NCI-H2029 treated with DMSO at 0.1 percent for 48 hours (cell line): ENCODE data around the gene OSM.
"Not testable (repeated sequence)": the region's sequence is repeated elsewhere in the genome, so short reads cannot be mapped to it uniquely, and the experiment has no call there.

ENCODE experiments used
- DNase-seq: peaks from one replicate; lab custom pipeline; 2025; lab: John Stamatoyannopoulos, UW

The OSM gene

DNA sequence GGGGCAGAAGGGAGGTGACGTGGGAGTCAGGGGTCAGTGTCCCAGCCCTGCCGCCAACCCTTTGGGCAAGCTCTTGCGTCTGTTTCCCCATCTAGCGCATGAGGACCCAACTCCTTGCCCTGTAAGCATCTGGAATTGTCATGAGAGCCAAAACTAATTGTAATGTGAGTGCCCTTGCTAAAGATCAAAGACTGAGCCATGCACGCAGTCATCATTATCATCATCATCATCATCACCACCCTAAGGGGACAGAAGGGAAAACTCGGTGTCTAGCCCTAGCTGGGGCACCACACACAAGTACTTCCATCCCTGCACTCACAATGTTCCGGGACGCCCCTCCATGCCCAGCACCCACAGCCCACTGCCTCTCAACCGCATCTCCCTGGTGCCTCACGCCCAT lies 22.6 kb downstream of the OSM start:
- DNase-seq, result no peak

DNA sequence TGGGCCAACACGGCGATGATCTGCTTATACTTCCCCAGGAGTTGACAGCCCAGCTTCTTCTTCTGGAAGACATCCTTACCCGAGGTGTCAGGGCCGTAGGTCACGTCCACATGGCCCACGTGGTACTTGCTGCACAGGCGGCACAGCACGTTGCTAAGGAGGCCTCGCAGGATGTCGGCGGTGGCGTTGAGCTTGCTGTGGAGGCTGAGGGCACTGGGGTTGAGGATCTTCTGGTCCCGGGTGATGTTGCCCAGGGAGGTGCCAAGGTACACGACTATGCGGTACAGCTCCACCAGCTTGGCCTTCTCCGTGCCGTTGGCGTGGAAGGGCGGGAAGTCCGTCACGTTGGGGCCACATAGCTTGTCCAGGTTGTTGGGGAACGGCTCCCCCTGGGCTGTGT lies 23.0 kb downstream of the OSM start:
- no peak for DNase-seq

- DNase-seq, result no peak
These were observed 24.9 kb downstream of the OSM start for GRCh38 chr22:30241576-30242371.

DNA sequence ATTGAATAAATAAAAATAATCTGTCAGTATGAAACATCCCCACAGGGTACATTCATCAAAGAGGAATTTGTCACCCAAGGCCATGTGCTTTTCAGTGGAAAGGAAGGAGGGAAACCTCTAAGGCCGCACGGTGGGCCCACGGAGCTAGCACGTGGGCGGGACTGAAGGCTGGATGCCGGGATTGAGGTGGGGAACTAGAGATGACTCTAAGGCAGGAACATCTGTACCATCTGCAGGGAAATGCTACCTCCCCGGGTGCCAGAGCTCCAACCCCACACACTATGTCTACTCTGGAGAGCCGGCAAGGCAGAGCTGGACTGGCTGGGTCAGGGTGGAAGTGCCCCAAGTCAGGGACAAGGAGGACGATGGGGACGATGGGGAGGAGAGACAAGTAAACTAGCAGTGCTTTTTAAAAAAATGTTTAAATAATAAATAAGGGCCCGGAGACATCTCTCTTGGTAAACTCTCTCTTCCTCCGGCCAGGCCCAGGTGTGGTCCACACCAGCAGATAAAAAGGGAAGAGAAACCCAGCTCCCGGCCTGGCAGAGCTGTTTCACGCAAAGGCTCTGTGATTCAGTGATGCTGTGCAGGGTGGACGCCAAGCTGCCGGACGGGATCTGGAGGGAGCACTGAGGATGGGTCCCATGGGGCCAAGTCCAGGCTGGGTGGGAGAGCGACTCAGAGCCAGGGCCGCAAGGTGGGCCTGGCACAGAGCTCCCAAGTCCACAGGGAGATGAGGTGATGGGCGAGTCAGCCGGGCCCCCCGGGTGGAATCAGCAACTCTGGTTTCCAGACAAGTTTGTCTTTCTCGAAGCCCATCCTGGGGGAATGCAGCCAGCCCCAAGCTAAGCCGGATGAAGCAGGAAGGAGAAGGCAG lies 25.9 kb downstream of the OSM start:
- DNase-seq, result no peak

GRCh38 chr22:30239488-30240405 lies 26.9 kb downstream of the OSM start:
- no peak for DNase-seq

GRCh38 chr22:30238661-30239487 lies 27.8 kb downstream of the OSM start:
- DNase-seq, result no peak

- no peak for DNase-seq
These were observed 28.5 kb downstream of the OSM start for GRCh38 chr22:30238136-30238535.

GRCh38 chr22:30236875-30237274 lies 29.8 kb downstream of the OSM start:
- DNase-seq, result no peak

DNA sequence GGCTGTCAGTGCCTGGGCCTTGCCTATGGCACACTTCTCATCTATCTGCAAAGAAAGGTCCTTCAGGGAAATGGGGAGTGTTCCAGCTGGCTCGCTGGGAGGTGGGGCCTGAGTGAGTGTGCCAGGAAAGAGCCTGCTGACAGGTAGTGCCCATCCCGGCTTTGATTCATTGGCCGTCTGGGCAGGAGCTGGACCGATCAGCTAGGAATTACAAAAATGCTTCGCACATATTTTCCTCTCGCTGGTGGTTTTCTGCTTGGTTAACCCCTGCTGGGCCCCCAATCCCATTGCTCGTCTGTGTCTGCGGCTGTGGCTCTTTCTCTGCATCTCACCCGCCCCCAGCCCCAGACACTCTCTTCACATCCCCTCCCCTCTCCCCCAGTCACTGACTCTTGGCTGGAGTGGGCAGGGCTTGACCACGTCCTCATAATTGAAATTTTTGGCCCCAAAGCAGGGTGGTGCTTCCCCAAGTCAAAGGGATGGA lies 30.9 kb downstream of the OSM start:
- peak; percentile 19 for DNase-seq

- no peak for DNase-seq
These were observed 31.7 kb downstream of the OSM start for GRCh38 chr22:30234786-30235470.

DNA sequence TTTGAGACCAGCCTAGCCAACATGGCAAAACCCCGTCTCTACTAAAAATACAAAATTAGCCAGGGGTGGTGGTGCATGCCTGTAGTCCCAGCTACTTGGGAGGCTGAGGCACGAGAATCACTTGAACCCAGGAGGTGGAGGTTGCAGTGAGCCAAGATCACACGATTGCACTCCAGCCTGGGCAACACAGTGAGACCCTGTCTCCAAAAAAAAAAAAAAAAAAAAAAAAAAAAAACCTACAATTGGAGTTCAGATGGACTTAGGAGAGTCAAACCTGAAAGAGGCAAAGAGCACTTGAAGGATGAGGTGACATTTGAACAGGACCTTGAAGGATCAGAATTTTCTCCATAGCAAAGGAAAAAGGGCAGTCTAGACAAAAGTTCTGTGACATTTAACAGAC lies 32.3 kb downstream of the OSM start:
- DNase-seq, result not testable (repeated sequence)

DNA sequence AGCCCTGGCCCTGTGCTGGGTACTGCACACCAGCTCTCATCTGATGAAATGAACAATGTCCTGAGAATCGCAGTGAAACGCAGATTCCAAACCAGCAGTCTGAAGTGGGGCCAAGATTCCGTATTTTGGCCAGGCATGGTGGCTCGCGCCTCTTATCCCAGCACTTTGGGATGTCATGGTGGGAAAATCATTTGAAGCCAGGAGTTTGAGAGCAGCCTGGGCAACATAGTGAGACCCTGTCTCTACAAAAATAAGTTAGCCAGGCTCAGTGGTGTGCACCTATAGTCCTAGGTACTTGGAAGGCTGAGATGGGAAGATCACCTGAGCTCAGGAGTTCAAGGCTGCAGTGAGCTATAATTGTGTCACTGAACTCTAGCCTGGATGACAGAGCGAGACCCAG lies 33.1 kb downstream of the OSM start:
- no peak for DNase-seq

- DNase-seq, result no peak
These were observed 33.9 kb downstream of the OSM start for GRCh38 chr22:30232716-30233218.

- no peak for DNase-seq
These were observed 35.7 kb downstream of the OSM start for GRCh38 chr22:30230787-30231461.

GRCh38 chr22:30230330-30230729 lies 36.3 kb downstream of the OSM start:
- no peak for DNase-seq

GRCh38 chr22:30228509-30229359 lies 37.9 kb downstream of the OSM start:
- DNase-seq, result no peak

DNA sequence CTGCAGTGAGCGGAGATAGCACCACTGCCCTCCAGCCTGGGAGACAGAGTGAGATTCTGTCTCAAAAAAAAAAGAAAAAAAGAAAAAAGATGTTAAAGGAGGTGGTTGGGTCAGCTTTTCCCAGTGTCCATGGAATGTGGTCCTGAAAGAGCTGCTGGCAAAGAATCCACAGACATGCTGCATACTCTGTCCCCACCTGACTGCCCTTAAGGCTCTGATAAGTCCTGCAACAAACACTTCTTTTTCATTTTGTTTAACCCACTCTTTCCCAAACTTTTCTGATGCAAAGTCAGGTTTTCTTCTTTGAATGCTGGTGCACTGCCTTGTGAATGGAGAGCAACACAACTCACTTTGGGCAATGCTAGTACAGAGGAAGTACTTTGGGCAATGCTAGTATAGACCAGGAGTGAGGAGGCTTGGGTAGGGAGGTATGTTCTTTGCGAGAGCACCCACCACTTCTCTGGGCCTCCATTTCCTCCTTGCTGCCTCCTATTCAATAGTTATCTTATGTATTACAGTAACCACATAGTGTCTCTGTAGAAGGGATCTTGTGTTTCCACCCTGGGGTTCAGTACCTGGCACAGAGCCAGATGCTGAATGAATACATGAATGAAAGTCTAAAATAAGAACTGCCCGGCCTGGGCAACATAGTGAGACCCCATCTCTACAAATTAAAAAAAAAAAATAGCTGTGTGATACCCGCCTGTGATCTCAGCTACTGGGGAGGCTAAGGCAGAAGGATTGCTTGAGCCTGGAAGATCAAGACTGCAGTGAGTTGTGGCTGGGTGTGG lies 39.0 kb downstream of the OSM start:
- DNase-seq, result no peak
